ENCODE measurements around the gene TSC1.

The TSC1 gene

DNA sequence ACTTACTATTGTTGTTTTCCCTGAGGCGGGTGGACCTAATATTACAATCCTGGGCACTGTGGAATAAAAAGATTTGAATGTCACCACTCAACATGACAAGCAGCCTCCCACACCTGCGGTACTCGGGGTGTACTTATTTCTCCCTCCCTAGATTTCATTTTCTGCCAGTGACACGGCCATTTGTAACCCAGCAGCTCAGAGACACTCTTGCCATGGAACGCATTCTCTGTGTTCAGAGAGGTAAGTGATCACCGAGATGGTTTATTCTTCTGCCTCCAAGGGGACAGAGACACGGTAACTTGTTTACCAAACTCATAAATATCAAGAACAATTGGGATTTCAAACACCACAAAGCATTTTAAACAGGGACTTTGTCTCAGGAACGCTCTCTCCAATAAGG is 77.5 kb downstream of the TSC1 start:
- POLR2A ChIA-PET, result no interaction called here
- TF ChIP-seq ZNF626 (tag by site-specific recombination; IDR thresholded peaks at IDR 0.05) (no peak), ZNF23 (tag by site-specific recombination; IDR thresholded peaks at IDR 0.05; ENCODE audit: borderline replicate concordance) (no peak), ZFP3 (tag by site-specific recombination; IDR thresholded peaks at IDR 0.05; ENCODE audit: low read depth) (no peak), GLIS2 (tag by site-specific recombination; IDR thresholded peaks at IDR 0.05) (no peak), ZNF629 (tag by site-specific recombination; IDR thresholded peaks at IDR 0.05) (no peak), KLF7 (tag by site-specific recombination; IDR thresholded peaks at IDR 0.05; ENCODE audit: borderline replicate concordance) (no peak)
- TF ChIP-seq, protein P1, sequence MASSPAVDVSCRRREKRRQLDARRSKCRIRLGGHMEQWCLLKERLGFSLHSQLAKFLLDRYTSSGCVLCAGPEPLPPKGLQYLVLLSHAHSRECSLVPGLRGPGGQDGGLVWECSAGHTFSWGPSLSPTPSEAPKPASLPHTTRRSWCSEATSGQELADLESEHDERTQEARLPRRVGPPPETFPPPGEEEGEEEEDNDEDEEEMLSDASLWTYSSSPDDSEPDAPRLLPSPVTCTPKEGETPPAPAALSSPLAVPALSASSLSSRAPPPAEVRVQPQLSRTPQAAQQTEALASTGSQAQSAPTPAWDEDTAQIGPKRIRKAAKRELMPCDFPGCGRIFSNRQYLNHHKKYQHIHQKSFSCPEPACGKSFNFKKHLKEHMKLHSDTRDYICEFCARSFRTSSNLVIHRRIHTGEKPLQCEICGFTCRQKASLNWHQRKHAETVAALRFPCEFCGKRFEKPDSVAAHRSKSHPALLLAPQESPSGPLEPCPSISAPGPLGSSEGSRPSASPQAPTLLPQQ (tag by site-specific recombination; IDR thresholded peaks at IDR 0.05), result no peak
- TF ChIP-seq, protein P2, sequence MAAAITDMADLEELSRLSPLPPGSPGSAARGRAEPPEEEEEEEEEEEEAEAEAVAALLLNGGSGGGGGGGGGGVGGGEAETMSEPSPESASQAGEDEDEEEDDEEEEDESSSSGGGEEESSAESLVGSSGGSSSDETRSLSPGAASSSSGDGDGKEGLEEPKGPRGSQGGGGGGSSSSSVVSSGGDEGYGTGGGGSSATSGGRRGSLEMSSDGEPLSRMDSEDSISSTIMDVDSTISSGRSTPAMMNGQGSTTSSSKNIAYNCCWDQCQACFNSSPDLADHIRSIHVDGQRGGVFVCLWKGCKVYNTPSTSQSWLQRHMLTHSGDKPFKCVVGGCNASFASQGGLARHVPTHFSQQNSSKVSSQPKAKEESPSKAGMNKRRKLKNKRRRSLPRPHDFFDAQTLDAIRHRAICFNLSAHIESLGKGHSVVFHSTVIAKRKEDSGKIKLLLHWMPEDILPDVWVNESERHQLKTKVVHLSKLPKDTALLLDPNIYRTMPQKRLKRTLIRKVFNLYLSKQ (tag by site-specific recombination; IDR thresholded peaks at IDR 0.05; ENCODE audit: borderline replicate concordance), result no peak

DNA sequence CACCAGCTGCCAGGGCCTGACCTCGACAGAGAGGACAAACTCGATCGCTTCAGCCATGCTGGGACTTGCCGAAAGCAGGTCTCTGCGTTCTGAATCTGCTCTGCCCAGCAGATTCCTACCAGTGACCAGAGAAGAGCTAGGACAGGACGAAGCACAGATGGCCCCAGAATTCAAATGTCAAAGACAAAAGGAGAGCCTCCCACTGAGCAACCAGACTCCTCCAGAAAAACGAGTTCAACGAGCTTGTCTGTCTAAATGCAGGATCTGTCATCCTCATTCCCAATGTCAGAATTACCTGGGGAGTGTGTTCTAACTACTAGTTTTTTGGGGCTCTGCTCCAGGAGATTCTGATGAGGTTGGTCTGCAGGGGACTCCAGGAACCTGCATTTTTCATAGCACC is 79.7 kb downstream of the TSC1 start:
- Histone ChIP-seq H3K9me3 (ENCODE audit: control insufficient read depth, insufficient read depth, low read depth, low read length) (no peaks in the 10 kb centered on the region), H3K4me3 (ENCODE audit: low read depth, low read length) (no peak overlapping the region), H3K27ac (ENCODE audit: extremely low read depth, low read depth, low read length) (no peak overlapping the region), H3K4me1 (ENCODE audit: control insufficient read depth, insufficient read depth, low read length) (no peaks in the 10 kb centered on the region), H3K36me3 (ENCODE audit: control insufficient read depth in 2 of 2, insufficient read depth in 1 of 2, low read length in 2 of 2) (no peaks in the 10 kb centered on the region)
- TF ChIP-seq YY1 (tag by site-specific recombination; IDR thresholded peaks at IDR 0.05) (no peak), ZNF302 (tag by site-specific recombination; IDR thresholded peaks at IDR 0.05; ENCODE audit: low read depth) (no peak), ZNF610 (tag by site-specific recombination; IDR thresholded peaks at IDR 0.05; ENCODE audit: borderline replicate concordance) (no peak), ZNF571 (tag by site-specific recombination; IDR thresholded peaks at IDR 0.05) (no peak), REPIN1 (tag by site-specific recombination; IDR thresholded peaks at IDR 0.05; ENCODE audit: low read depth) (no peak), ZNF747 (tag by site-specific recombination; IDR thresholded peaks at IDR 0.05) (no peak), ZNF221 (tag by site-specific recombination; IDR thresholded peaks at IDR 0.05; ENCODE audit: borderline replicate concordance) (no peak), ZNF133 (tag by site-specific recombination; IDR thresholded peaks at IDR 0.05) (no peak), ZNF670 (tag by site-specific recombination; IDR thresholded peaks at IDR 0.05; ENCODE audit: low read depth) (no peak), ZNF768 (tag by site-specific recombination; IDR thresholded peaks at IDR 0.05) (no peak), ZNF629 (tag by site-specific recombination; IDR thresholded peaks at IDR 0.05) (no peak), ZSCAN23 (tag by site-specific recombination; IDR thresholded peaks at IDR 0.05) (no peak)
- TF ChIP-seq, protein P3, sequence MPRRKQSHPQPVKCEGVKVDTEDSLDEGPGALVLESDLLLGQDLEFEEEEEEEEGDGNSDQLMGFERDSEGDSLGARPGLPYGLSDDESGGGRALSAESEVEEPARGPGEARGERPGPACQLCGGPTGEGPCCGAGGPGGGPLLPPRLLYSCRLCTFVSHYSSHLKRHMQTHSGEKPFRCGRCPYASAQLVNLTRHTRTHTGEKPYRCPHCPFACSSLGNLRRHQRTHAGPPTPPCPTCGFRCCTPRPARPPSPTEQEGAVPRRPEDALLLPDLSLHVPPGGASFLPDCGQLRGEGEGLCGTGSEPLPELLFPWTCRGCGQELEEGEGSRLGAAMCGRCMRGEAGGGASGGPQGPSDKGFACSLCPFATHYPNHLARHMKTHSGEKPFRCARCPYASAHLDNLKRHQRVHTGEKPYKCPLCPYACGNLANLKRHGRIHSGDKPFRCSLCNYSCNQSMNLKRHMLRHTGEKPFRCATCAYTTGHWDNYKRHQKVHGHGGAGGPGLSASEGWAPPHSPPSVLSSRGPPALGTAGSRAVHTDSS (tag by site-specific recombination; IDR thresholded peaks at IDR 0.05), result no peak
- TF ChIP-seq, protein P4, sequence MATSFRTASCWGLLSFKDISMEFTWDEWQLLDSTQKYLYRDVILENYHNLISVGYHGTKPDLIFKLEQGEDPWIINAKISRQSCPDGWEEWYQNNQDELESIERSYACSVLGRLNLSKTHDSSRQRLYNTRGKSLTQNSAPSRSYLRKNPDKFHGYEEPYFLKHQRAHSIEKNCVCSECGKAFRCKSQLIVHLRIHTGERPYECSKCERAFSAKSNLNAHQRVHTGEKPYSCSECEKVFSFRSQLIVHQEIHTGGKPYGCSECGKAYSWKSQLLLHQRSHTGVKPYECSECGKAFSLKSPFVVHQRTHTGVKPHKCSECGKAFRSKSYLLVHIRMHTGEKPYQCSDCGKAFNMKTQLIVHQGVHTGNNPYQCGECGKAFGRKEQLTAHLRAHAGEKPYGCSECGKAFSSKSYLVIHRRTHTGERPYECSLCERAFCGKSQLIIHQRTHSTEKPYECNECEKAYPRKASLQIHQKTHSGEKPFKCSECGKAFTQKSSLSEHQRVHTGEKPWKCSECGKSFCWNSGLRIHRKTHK (tag by site-specific recombination; IDR thresholded peaks at IDR 0.05), result no peak
- TF ChIP-seq, protein P5, sequence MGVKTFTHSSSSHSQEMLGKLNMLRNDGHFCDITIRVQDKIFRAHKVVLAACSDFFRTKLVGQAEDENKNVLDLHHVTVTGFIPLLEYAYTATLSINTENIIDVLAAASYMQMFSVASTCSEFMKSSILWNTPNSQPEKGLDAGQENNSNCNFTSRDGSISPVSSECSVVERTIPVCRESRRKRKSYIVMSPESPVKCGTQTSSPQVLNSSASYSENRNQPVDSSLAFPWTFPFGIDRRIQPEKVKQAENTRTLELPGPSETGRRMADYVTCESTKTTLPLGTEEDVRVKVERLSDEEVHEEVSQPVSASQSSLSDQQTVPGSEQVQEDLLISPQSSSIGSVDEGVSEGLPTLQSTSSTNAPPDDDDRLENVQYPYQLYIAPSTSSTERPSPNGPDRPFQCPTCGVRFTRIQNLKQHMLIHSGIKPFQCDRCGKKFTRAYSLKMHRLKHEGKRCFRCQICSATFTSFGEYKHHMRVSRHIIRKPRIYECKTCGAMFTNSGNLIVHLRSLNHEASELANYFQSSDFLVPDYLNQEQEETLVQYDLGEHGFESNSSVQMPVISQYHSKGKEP (tag by site-specific recombination; IDR thresholded peaks at IDR 0.05), result no peak
- TF ChIP-seq, protein P6, sequence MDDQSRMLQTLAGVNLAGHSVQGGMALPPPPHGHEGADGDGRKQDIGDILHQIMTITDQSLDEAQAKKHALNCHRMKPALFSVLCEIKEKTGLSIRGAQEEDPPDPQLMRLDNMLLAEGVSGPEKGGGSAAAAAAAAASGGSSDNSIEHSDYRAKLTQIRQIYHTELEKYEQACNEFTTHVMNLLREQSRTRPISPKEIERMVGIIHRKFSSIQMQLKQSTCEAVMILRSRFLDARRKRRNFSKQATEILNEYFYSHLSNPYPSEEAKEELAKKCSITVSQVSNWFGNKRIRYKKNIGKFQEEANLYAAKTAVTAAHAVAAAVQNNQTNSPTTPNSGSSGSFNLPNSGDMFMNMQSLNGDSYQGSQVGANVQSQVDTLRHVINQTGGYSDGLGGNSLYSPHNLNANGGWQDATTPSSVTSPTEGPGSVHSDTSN (CRISPR knock-in tag; IDR thresholded peaks at IDR 0.05), result no peak
- TF ChIP-seq, protein P7, sequence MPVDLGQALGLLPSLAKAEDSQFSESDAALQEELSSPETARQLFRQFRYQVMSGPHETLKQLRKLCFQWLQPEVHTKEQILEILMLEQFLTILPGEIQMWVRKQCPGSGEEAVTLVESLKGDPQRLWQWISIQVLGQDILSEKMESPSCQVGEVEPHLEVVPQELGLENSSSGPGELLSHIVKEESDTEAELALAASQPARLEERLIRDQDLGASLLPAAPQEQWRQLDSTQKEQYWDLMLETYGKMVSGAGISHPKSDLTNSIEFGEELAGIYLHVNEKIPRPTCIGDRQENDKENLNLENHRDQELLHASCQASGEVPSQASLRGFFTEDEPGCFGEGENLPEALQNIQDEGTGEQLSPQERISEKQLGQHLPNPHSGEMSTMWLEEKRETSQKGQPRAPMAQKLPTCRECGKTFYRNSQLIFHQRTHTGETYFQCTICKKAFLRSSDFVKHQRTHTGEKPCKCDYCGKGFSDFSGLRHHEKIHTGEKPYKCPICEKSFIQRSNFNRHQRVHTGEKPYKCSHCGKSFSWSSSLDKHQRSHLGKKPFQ (tag by site-specific recombination; IDR thresholded peaks at IDR 0.05), result no peak
- ChIA-PET POLR2A (interaction anchor here (0.5 kb wide), 1 partner anchor 30 kb away, joined by 5 read pairs; no protein-coding TSS in a partner anchor), CTCF (interaction anchor here (0.6 kb wide), 1 partner anchor 329 kb away, joined by 3 read pairs; no protein-coding TSS in a partner anchor)

More for the DNA sequence above, 77.5 kb downstream of the TSC1 start:
- no peaks in the 10 kb centered on the region for H3K36me3 ChIP-seq (ENCODE audit: control insufficient read depth in 2 of 2, insufficient read depth in 1 of 2, low read length in 2 of 2)
- H3K4me1 ChIP-seq (ENCODE audit: control insufficient read depth, insufficient read depth, low read length), result no peaks in the 10 kb centered on the region
- H3K27ac ChIP-seq (ENCODE audit: extremely low read depth, low read depth, low read length), result no peak overlapping the region
- no peaks in the 10 kb centered on the region for H3K9me3 ChIP-seq (ENCODE audit: control insufficient read depth, insufficient read depth, low read depth, low read length)
- CTCF ChIA-PET, result interaction anchor here (0.5 kb wide), 1 partner anchor 9 kb away, joined by 3 read pairs; no protein-coding TSS in a partner anchor
- H3K4me3 ChIP-seq (ENCODE audit: low read depth, low read length), result no peak overlapping the region
